Measurements from ENCODE around the gene BEX3. TPM values are rescaled to one million over a fixed set of nuclear protein-coding genes. Genes with fewer than 3 reads are reported as not detected.

BEX3 gene
- total RNA-seq, 1 donor from 2014 or later = 424 TPM

GRCh38 chrX:103423955-103424638 lies 47.8 kb downstream of the BEX3 start:
- DNase-seq (ENCODE audit: low read depth) = no peak

Other genes with a start within 250 kb of the BEX3 start
- gene BEX4, start 161.4 kb upstream of the BEX3 start, total RNA-seq = 43.1 and 50.6 TPM in 2 replicates
- 99.0 and 153 TPM in 2 replicates for gene TCEAL8, start 121.4 kb upstream of the BEX3 start, total RNA-seq
- not detected in 2 replicates for gene TCEAL5, start 99.8 kb upstream of the BEX3 start, total RNA-seq
- 18.0 and 26.9 TPM in 2 replicates for gene BEX2, start 65.5 kb upstream of the BEX3 start, total RNA-seq
- gene TCEAL7, start 46.3 kb upstream of the BEX3 start, total RNA-seq = 2.8 and 8.2 TPM in 2 replicates
- 123 and 164 TPM in 2 replicates for gene TCEAL9, start 20.0 kb upstream of the BEX3 start, total RNA-seq
- 0.25 TPM in 1 of 2 replicates, not detected in the other for gene RAB40A, start 143.0 kb downstream of the BEX3 start, total RNA-seq
- gene TCEAL4, start 209.0 kb downstream of the BEX3 start, total RNA-seq = 30.2 and 66.4 TPM in 2 replicates
- 5.4 and 10.4 TPM in 2 replicates for gene TCEAL3, start 231.4 kb downstream of the BEX3 start, total RNA-seq

All from renal cortical epithelial cell (primary cell).